ENCODE data around the gene CISH.

DNA sequence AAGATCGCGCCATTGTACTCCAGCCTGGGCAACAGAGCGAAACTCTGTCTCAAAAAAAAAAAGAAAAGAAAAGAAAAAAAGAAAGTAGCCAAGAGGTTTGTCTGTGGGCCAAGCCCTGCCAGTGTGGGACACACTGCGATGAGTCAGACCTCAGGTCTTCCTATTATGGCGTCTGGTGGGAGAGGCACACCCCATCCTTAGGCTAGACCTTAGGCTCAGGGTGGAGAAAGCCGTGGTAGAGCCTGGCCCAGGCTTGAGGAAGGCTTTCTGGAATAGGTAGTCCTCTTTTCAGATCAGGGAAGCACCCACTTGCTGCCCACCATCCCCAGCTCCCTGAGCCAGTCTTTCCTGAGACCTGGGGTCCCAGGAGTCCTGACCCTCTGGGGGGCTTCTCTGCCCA, 36.2 kb downstream of the CISH start:
- TF ChIP-seq CTCF (IDR thresholded peaks at IDR 0.05; ENCODE audit: low read depth, low read length, poor library complexity, severe bottlenecking) (no peak), EZH2phosphoT487 (IDR thresholded peaks at IDR 0.05; ENCODE audit: borderline replicate concordance, low read length) (no peak)

Data from DOHH2 (cell line).